Measurements from ENCODE around the gene MYOF. TPM values are rescaled to one million over a fixed set of nuclear protein-coding genes. Genes with fewer than 3 reads are reported as not detected.

Gene MYOF
- 376 TPM for total RNA-seq (2021; ENCODE audit: unreplicated experiment)
- 187 TPM for polyA plus RNA-seq (2012; ENCODE audit: insufficient read length)
- percentile 98 among the genes with signal in this experiment for Bru-seq, nascent RNA
- percentile 95 among the genes with signal in this experiment for BruChase-seq, experiment 1, labeled RNA remaining after a 2-hour chase
- BruChase-seq, experiment 2, labeled RNA remaining after a 6-hour chase = percentile 97 among the genes with signal in this experiment
- long read RNA-seq, partial matches to known transcripts = 66 of 102 reads
- long read RNA-seq, other reads (novel, unspliced or antisense) = 34 of 102 reads

- TSS peak; percentile 61 for BruUV-seq (replicated peaks)
- POLR2A ChIA-PET = interaction anchor here (0.6 to 1.4 kb wide), 10 partner anchors 9 to 105 kb away, joined by 3 to 13 read pairs (median 4); partner anchors contain the start of gene CEP55
- Histone ChIP-seq H3K36me3 (ENCODE audit: control insufficient read depth, insufficient read depth, low read length) (no peaks in the 10 kb centered on the region; the same call in 1 of the 2 replicates), H3K27me3 (ENCODE audit: control insufficient read depth, insufficient read depth, low read length) (no peaks in the 10 kb centered on the region), H3K4me1 (ENCODE audit: control insufficient read depth, insufficient read depth, low read length) (peaks cover 21% of the 10 kb centered on the region), H3K27ac (ENCODE audit: low read length) (peak within 1 kb of the TSS; percentile 100), H3K9me3 (ENCODE audit: control insufficient read depth, insufficient read depth, low read depth, low read length) (no peaks in the 10 kb centered on the region), H3K4me3 (ENCODE audit: low read depth in 2 of 2, low read length in 2 of 2) (peak within 1 kb of the TSS; percentile 74 to 80)
- ATAC-seq = peak; percentile 85
- TF ChIP-seq REST (IDR thresholded peaks at IDR 0.05; ENCODE audit: insufficient read depth in 1 of 2, low read depth in 2 of 2, low read length in 1 of 2) = 0 out of 4 replicates have a peak, but pooled peaks of 1 of the 2 experiments have one; percentile 19
- TF ChIP-seq CTCF (IDR thresholded peaks at IDR 0.05) = peak; percentile 70
- 0 out of 2 replicates have a peak, but pooled peaks have one; percentile 48 for TF ChIP-seq TCF7L2 (IDR thresholded peaks at IDR 0.05; ENCODE audit: low read depth, low read length)
- peak; percentile 75 for TF ChIP-seq POLR2AphosphoS5 (IDR thresholded peaks at IDR 0.05; ENCODE audit: low read depth, low read length)
- TF ChIP-seq SIN3A (IDR thresholded peaks at IDR 0.05; ENCODE audit: borderline replicate concordance, insufficient read depth, low read depth, low read length) = peak; percentile 69; the same call in 1 of the 2 replicates
- intact Hi-C loops (cut with micrococcal nuclease; ENCODE audit: unreplicated experiment) = loop anchor here (1.0 kb wide), 1 partner anchor 106 kb away; no protein-coding TSS in a partner anchor
- CTCF ChIA-PET = interaction anchor here (0.6 to 2.8 kb wide), 15 partner anchors 9 to 402 kb away, joined by 3 to 37 read pairs (median 4); no protein-coding TSS in a partner anchor
- DNase-seq (ENCODE audit: low read depth, low spot score) = peak; percentile 92
- in situ Hi-C loops (cut with HindIII; ENCODE audit: low pct_unique_long_range_greater_than_20kb, low sequenced_read_pairs) = no loop called here
These were observed at the start of gene MYOF for GRCh38 chr10:93482145-93482834. Gene MYOF (minus strand): TSS chr10:93482334. CDS start chr10:93482194, 140 bp downstream.

- H3K27me3 ChIP-seq (ENCODE audit: control insufficient read depth, insufficient read depth, low read length) = no peaks in the 10 kb centered on the region
- peaks cover 49% of the 10 kb centered on the region for H3K36me3 ChIP-seq (ENCODE audit: control insufficient read depth, insufficient read depth, low read length)
- TF ChIP-seq CTCF (IDR thresholded peaks at IDR 0.05) = no peak
- no peak for TF ChIP-seq POLR2AphosphoS5 (IDR thresholded peaks at IDR 0.05; ENCODE audit: low read depth, low read length)
- TF ChIP-seq TCF7L2 (IDR thresholded peaks at IDR 0.05; ENCODE audit: low read depth, low read length) = no peak
- TF ChIP-seq SIN3A (IDR thresholded peaks at IDR 0.05; ENCODE audit: borderline replicate concordance, insufficient read depth, low read depth, low read length) = no peak
- no peak for TF ChIP-seq REST (IDR thresholded peaks at IDR 0.05; ENCODE audit: insufficient read depth in 1 of 2, low read depth in 2 of 2, low read length in 1 of 2)
- in situ Hi-C loops (cut with HindIII; ENCODE audit: low pct_unique_long_range_greater_than_20kb, low sequenced_read_pairs) = no loop called here
- DNase-seq (ENCODE audit: low read depth, low spot score) = no peak
- no peak overlapping the region for H3K27ac ChIP-seq (ENCODE audit: low read length)
- CTCF ChIA-PET = no interaction called here
- ATAC-seq = 0 out of 2 replicates have a peak, but pooled peaks have one; percentile 12
- no TSS peak for BruUV-seq (replicated peaks)
- H3K9me3 ChIP-seq (ENCODE audit: control insufficient read depth, insufficient read depth, low read depth, low read length) = no peaks in the 10 kb centered on the region
- POLR2A ChIA-PET = no interaction called here
- H3K4me3 ChIP-seq (ENCODE audit: low read depth in 2 of 2, low read length in 2 of 2) = no peak overlapping the region
- H3K4me1 ChIP-seq (ENCODE audit: control insufficient read depth, insufficient read depth, low read length) = no peaks in the 10 kb centered on the region
- intact Hi-C loops (cut with micrococcal nuclease; ENCODE audit: unreplicated experiment) = no loop called here
These were observed 36.4 kb upstream of the MYOF start for GRCh38 chr10:93518531-93518930.
